GM11168 (cell line): ENCODE data around the gene TEKTIP1.

ENCODE experiments used
- in situ Hi-C: fragments of 300-500 bp; cut with MboI; formaldehyde crosslinking; loops from one replicate; pipeline ENCODE4 v1.12.0; 2022; ENCODE audit warnings: low sequenced_read_pairs; ENCODE audit not compliant: unreplicated experiment

TEKTIP1 gene

GRCh38 chr19:3535981-3536380, 3.0 kb upstream of the TEKTIP1 start:
- in situ Hi-C loops = no loop called here

GRCh38 chr19:3536429-3537100, 2.4 kb upstream of the TEKTIP1 start:
- in situ Hi-C loops = no loop called here

GRCh38 chr19:3537101-3537437, 1.9 kb upstream of the TEKTIP1 start:
- in situ Hi-C loops = no loop called here

GRCh38 chr19:3537438-3538240, 1.3 kb upstream of the TEKTIP1 start:
- in situ Hi-C loops = no loop called here

- in situ Hi-C loops = no loop called here
Observed at GRCh38 chr19:3538258-3538929, 580 bp upstream of the TEKTIP1 start.

GRCh38 chr19:3539756-3540118, 763 bp downstream of the TEKTIP1 start:
- in situ Hi-C loops = no loop called here

- in situ Hi-C loops = no loop called here
Observed at GRCh38 chr19:3543150-3544057, 4.4 kb downstream of the TEKTIP1 start.

- in situ Hi-C loops = no loop called here
Observed at GRCh38 chr19:3544058-3544376, 5.0 kb downstream of the TEKTIP1 start.

GRCh38 chr19:3544742-3545668, 6.0 kb downstream of the TEKTIP1 start:
- in situ Hi-C loops = no loop called here

GRCh38 chr19:3545669-3546034, 6.7 kb downstream of the TEKTIP1 start:
- in situ Hi-C loops = no loop called here

- in situ Hi-C loops = no loop called here
Observed at GRCh38 chr19:3546119-3546518, 7.1 kb downstream of the TEKTIP1 start.

- in situ Hi-C loops = no loop called here
Observed at GRCh38 chr19:3547301-3547731, 8.3 kb downstream of the TEKTIP1 start.

GRCh38 chr19:3547767-3548282, 8.9 kb downstream of the TEKTIP1 start:
- in situ Hi-C loops = no loop called here

- in situ Hi-C loops = no loop called here
Observed at GRCh38 chr19:3548606-3549005, 9.6 kb downstream of the TEKTIP1 start.

- in situ Hi-C loops = no loop called here
Observed at GRCh38 chr19:3549816-3550215, 10.8 kb downstream of the TEKTIP1 start.

GRCh38 chr19:3550947-3551791, 12.2 kb downstream of the TEKTIP1 start:
- in situ Hi-C loops = no loop called here

GRCh38 chr19:3551792-3552095, 12.8 kb downstream of the TEKTIP1 start:
- in situ Hi-C loops = no loop called here

- in situ Hi-C loops = no loop called here
Observed at GRCh38 chr19:3554254-3555083, 15.5 kb downstream of the TEKTIP1 start.
